Suprapubic skin (tissue), 4 donors: Measurements from ENCODE around the gene KIF4A.
"Not testable (repeated sequence)": the region's sequence is repeated elsewhere in the genome, so short reads cannot be mapped to it uniquely, and the experiment has no call there.

Experiments used
- CTCF ChIP-seq, 2 donors: fragments of 200-600 bp in 1 of 2; fragments of 450-650 bp in 1 of 2; sonication (generic) in 1 of 2; IDR thresholded peaks; one replicate each; pipeline ENCODE4 v1.5.1; 2016 to 2019; ENCODE audit warnings: antibody characterized with exemption in 2 of 2, mild to moderate bottlenecking in 1 of 2, moderate library complexity in 1 of 2
- EP300 ChIP-seq: sonication (generic); formaldehyde crosslinking; IDR thresholded peaks from one replicate; pipeline ENCODE4 v1.6.1; 2017; ENCODE audit warnings: antibody characterized with exemption
- POLR2A ChIP-seq, 2 donors: fragments of 450-650 bp; IDR thresholded peaks; one replicate each; pipeline ENCODE4 v1.6.1; 2017; ENCODE audit warnings: antibody characterized with exemption in 2 of 2, mild to moderate bottlenecking in 2 of 2, moderate library complexity in 2 of 2
- POLR2AphosphoS5 ChIP-seq, 3 donors: sonication (generic); formaldehyde crosslinking; IDR thresholded peaks; one replicate each; pipeline ENCODE4 v1.6.1; 2017; ENCODE audit warnings: antibody characterized with exemption in 3 of 3

- TF ChIP-seq CTCF (IDR thresholded peaks at IDR 0.05); POLR2AphosphoS5 (IDR thresholded peaks at IDR 0.05); POLR2A (IDR thresholded peaks at IDR 0.05); EP300: not testable (repeated sequence)
These were observed 110.3 kb downstream of the KIF4A start for GRCh38 chrX:70400181-70400580.
